Panc1 (cell line): ENCODE measurements around the gene KDM1B. TPM values are rescaled to one million over a fixed set of nuclear protein-coding genes. Genes with fewer than 3 reads are reported as not detected.

Experiments
- ATAC-seq: fragments of 200-7000 bp; cut with Tn5 transposase; 2 replicates; pipeline ENCODE4 v1.9.1; 2020; ENCODE audit warnings: mild to moderate bottlenecking, moderate library complexity
- BruUV-seq: library from RNA; stranded (reverse); fragments of 400-500 nt; replicated peaks from 2 replicates; lab custom pipeline; 2021; lab: Mats Ljungman, UMichigan
- CTCF ChIA-PET: fragments of 300-600 bp; sonication (Branson Sonifier 250); formaldehyde crosslinking; loops from one replicate; lab custom pipeline; 2022; ENCODE audit warnings: antibody characterized with exemption; lab: Charles Lee
- POLR2A ChIA-PET: fragments of 300-600 bp; sonication (Branson Sonifier 250); formaldehyde crosslinking; loops from one replicate; lab custom pipeline; 2022; ENCODE audit warnings: antibody characterized with exemption; lab: Charles Lee
- DNase-seq: peaks from one replicate; pipeline ENCODE4 v3.0.0-alpha.2; 2010; ENCODE audit warnings: low read depth, low spot score
- H3K27ac ChIP-seq: 2 replicates; pipeline ENCODE4 v1.5.1; 2011; ENCODE audit warnings: mild to moderate bottlenecking, low read length, inconsistent platforms
- H3K27me3 ChIP-seq: fragments of 200-500 bp; sonication (Bioruptor generic); 2 replicates; pipeline ENCODE4 v1.6.0; 2014; ENCODE audit warnings: low read length, inconsistent platforms; ENCODE audit not compliant: control insufficient read depth, insufficient read depth
- H3K36me3 ChIP-seq: fragments of 200-500 bp; sonication (Bioruptor generic); 2 replicates; pipeline ENCODE4 v1.5.1; 2014; ENCODE audit warnings: inconsistent platforms, mild to moderate bottlenecking, low read length, moderate library complexity; ENCODE audit not compliant: control insufficient read depth, insufficient read depth
- H3K4me1 ChIP-seq: 2 replicates; pipeline ENCODE4 v1.5.1; 2011; ENCODE audit warnings: inconsistent platforms, mild to moderate bottlenecking, low read length, moderate library complexity; ENCODE audit not compliant: control insufficient read depth, insufficient read depth
- H3K4me3 ChIP-seq, 2 experiments: 2 replicates each; pipeline ENCODE4 v1.5.1; 2011 to 2012; ENCODE audit warnings: low read depth in 2 of 2, low read length in 2 of 2, mild to moderate bottlenecking in 2 of 2, inconsistent platforms in 1 of 2, moderate library complexity in 1 of 2
- H3K9me3 ChIP-seq: fragments of 200-500 bp; sonication (Bioruptor generic); 2 replicates; pipeline ENCODE4 v1.5.1; 2014; ENCODE audit warnings: low read depth, mild to moderate bottlenecking, inconsistent platforms, low read length, moderate library complexity; ENCODE audit not compliant: control insufficient read depth, insufficient read depth
- CTCF ChIP-seq: fragments of 450-650 bp; IDR thresholded peaks from 2 replicates; pipeline ENCODE4 v1.5.1; 2017; ENCODE audit warnings: mild to moderate bottlenecking
- POLR2AphosphoS5 ChIP-seq: IDR thresholded peaks from 2 replicates; pipeline ENCODE4 v1.6.1; 2012; ENCODE audit warnings: mild to moderate bottlenecking, low read depth, low read length, moderate library complexity
- REST ChIP-seq, 2 experiments: IDR thresholded peaks; 2 replicates each; pipeline ENCODE4 v1.6.1; 2011 to 2012; ENCODE audit warnings: low read depth in 2 of 2, control low read depth in 1 of 2, low read length in 1 of 2, mild to moderate bottlenecking in 1 of 2, moderate library complexity in 1 of 2; ENCODE audit not compliant: insufficient read depth in 1 of 2
- SIN3A ChIP-seq: IDR thresholded peaks from 2 replicates; pipeline ENCODE4 v1.6.1; 2012; ENCODE audit warnings: low read depth, mild to moderate bottlenecking, low read length, moderate library complexity, borderline replicate concordance; ENCODE audit not compliant: insufficient read depth
- TCF7L2 ChIP-seq: IDR thresholded peaks from 2 replicates; pipeline ENCODE4 v1.6.1; 2011; ENCODE audit warnings: mild to moderate bottlenecking, low read depth, low read length, inconsistent platforms
- in situ Hi-C: cut with HindIII; loops from 2 replicates; pipeline ENCODE4 v1.10.0; 2016; ENCODE audit warnings: low sequenced_read_pairs, low pct_unique_long_range_greater_than_20kb
- intact Hi-C: fragments of 100-400 bp; cut with micrococcal nuclease; formaldehyde crosslinking; loops from one replicate; pipeline ENCODE4 v1.10.0; 2022; ENCODE audit not compliant: unreplicated experiment
- total RNA-seq: library from RNA; stranded (reverse); gene quantifications from one replicate; pipeline ENCODE4 v1.2.1, GENCODE V29; 2021; ENCODE audit not compliant: unreplicated experiment

The KDM1B gene
- total RNA-seq, 1 experiment from 2014 or later: 27.1 TPM

GRCh38 chr6:18263418-18264218 is 108.4 kb downstream of the KDM1B start:
- Histone ChIP-seq H3K4me1 (peaks cover 23% of the 10 kb centered on the region), H3K4me3 (peak overlapping the region; percentile 83 to 93), H3K36me3 (peaks cover 3% of the 10 kb centered on the region; the same call in 1 of the 2 replicates), H3K27me3 (no peaks in the 10 kb centered on the region), H3K9me3 (peaks cover 5% of the 10 kb centered on the region; the same call in 1 of the 2 replicates), H3K27ac (peak overlapping the region; percentile 88)
- TSS peak; percentile 88 for BruUV-seq
- ChIA-PET POLR2A (no interaction called here), CTCF (interaction anchor here (0.6 kb wide), 1 partner anchor 276 kb away, joined by 4 read pairs; the partner anchor contains the start of gene KIF13A)
- DNase-seq: no peak
- in situ Hi-C loops (no loop called here), intact Hi-C loops (no loop called here)
- ATAC-seq: peak; percentile 37
- TF ChIP-seq REST (IDR thresholded peaks at IDR 0.05; ENCODE audit: insufficient read depth in 1 of 2, low read depth in 2 of 2, low read length in 1 of 2): no peak
- no peak for TF ChIP-seq CTCF
- TF ChIP-seq TCF7L2: no peak
- no peak; the same call in none of the 2 replicates for TF ChIP-seq POLR2AphosphoS5
- no peak for TF ChIP-seq SIN3A

- DNase-seq (no peak), ATAC-seq (peak; percentile 90)
- no peaks in the 10 kb centered on the region for H3K27me3 ChIP-seq
- no TSS peak for BruUV-seq
- peak within 1 kb of the TSS; percentile 94 for H3K27ac ChIP-seq
- in situ Hi-C loops (no loop called here), intact Hi-C loops (no loop called here)
- H3K4me1 ChIP-seq: peaks cover 22% of the 10 kb centered on the region
- POLR2A ChIA-PET: interaction anchor here (0.6 kb wide), 1 partner anchor 18 kb away, joined by 4 read pairs; no protein-coding TSS in a partner anchor
- H3K9me3 ChIP-seq: peaks cover 5% of the 10 kb centered on the region; the same call in 1 of the 2 replicates
- peaks cover 3% of the 10 kb centered on the region; the same call in 1 of the 2 replicates for H3K36me3 ChIP-seq
- CTCF ChIA-PET: interaction anchor here (0.6 kb wide), 1 partner anchor 277 kb away, joined by 4 read pairs; the partner anchor contains the start of gene KIF13A
- TF ChIP-seq CTCF (peak; percentile 77), REST (IDR thresholded peaks at IDR 0.05; ENCODE audit: insufficient read depth in 1 of 2, low read depth in 2 of 2, low read length in 1 of 2) (no peak), POLR2AphosphoS5 (no peak), SIN3A (peak; percentile 82; the same call in 1 of the 2 replicates), TCF7L2 (no peak)
- peak within 1 kb of the TSS; percentile 83 to 93 for H3K4me3 ChIP-seq
Observed at GRCh38 chr6:18264219-18264922, 109.1 kb downstream of the KDM1B start, which contains the start of gene DEK. DEK (minus strand) TSS chr6:18264530; CDS start chr6:18263987, 543 bp downstream.
